IMR-90 (cell line): Measurements from ENCODE around the gene PRELP. TPM values are rescaled to one million over a fixed set of nuclear protein-coding genes. Genes with fewer than 3 reads are reported as not detected.

Experiments
- ATAC-seq: fragments of 200-7000 bp; cut with Tn5 transposase; 2 replicates; pipeline ENCODE4 v1.9.1; 2020; ENCODE audit warnings: low read depth, mild to moderate bottlenecking, moderate library complexity
- BruUV-seq: library from RNA; stranded (reverse); fragments of 400-500 nt; replicated peaks from 2 replicates; lab custom pipeline; 2021; lab: Mats Ljungman, UMichigan
- CTCF ChIA-PET: fragments of 300-600 bp; formaldehyde crosslinking; extraction: SDS; loops from one replicate; lab custom pipeline; 2021; ENCODE audit warnings: antibody characterized with exemption; lab: Yijun Ruan, JAX
- POLR2A ChIA-PET: fragments of 300-600 bp; sonication (Branson Sonifier 250); formaldehyde crosslinking; loops from one replicate; lab custom pipeline; 2022; ENCODE audit warnings: antibody characterized with exemption; ENCODE audit not compliant: unreplicated experiment; lab: Charles Lee
- DNase-seq: peaks from one replicate; pipeline ENCODE4 v3.0.0; 2013
- H2AFZ ChIP-seq: replicated peaks from 2 replicates; pipeline ENCODE3; 2013; ENCODE audit warnings: low read length, mild to moderate bottlenecking; ENCODE audit not compliant: poor library complexity
- H2AK5ac ChIP-seq: 2 replicates; pipeline ENCODE4 v1.6.1; 2013; ENCODE audit warnings: low read depth, low read length, inconsistent platforms
- H2AK9ac ChIP-seq: replicated peaks from 2 replicates; pipeline ENCODE3; 2013; ENCODE audit warnings: mild to moderate bottlenecking, low read depth, low read length, moderate library complexity; ENCODE audit not compliant: poor library complexity
- H2BK120ac ChIP-seq: 2 replicates; pipeline ENCODE4 v1.6.1; 2013; ENCODE audit warnings: low read depth, low read length, inconsistent platforms
- H2BK15ac ChIP-seq: 3 replicates; pipeline ENCODE4 v1.6.1; 2013; ENCODE audit warnings: low read depth, low read length, inconsistent platforms
- H2BK20ac ChIP-seq: 2 replicates; pipeline ENCODE4 v1.6.1; 2013; ENCODE audit warnings: low read depth, mild to moderate bottlenecking, inconsistent platforms, low read length, moderate library complexity
- H2BK5ac ChIP-seq: 2 replicates; pipeline ENCODE4 v1.6.1; 2013; ENCODE audit warnings: mild to moderate bottlenecking, low read depth, low read length, inconsistent platforms; ENCODE audit not compliant: poor library complexity, severe bottlenecking
- H3K14ac ChIP-seq: replicated peaks from 2 replicates; pipeline ENCODE4 v1.6.1; 2013; ENCODE audit warnings: low read depth, low read length, inconsistent platforms
- H3K18ac ChIP-seq: 2 replicates; pipeline ENCODE4 v1.6.1; 2013; ENCODE audit warnings: low read depth, low read length, control low read depth
- H3K23ac ChIP-seq: 2 replicates; pipeline ENCODE4 v1.6.1; 2013; ENCODE audit warnings: low read depth, low read length, inconsistent platforms
- H3K27ac ChIP-seq: 2 replicates; pipeline ENCODE4 v1.5.1; 2013; ENCODE audit warnings: mild to moderate bottlenecking, control low read depth, low read length; ENCODE audit not compliant: insufficient read depth
- H3K27me3 ChIP-seq: 2 replicates; pipeline ENCODE4 v1.6.1; 2013; ENCODE audit warnings: low read length; ENCODE audit not compliant: control insufficient read depth, insufficient read depth
- H3K36me3 ChIP-seq: 2 replicates; pipeline ENCODE4 v1.6.1; 2013; ENCODE audit warnings: low read length, mixed read lengths; ENCODE audit not compliant: control insufficient read depth, insufficient read depth
- H3K4ac ChIP-seq: 2 replicates; pipeline ENCODE4 v1.6.1; 2013; ENCODE audit warnings: low read depth, low read length, inconsistent platforms
- H3K4me1 ChIP-seq: 2 replicates; pipeline ENCODE4 v1.6.1; 2013; ENCODE audit warnings: low read length, mixed read lengths; ENCODE audit not compliant: control insufficient read depth, insufficient read depth
- H3K4me2 ChIP-seq: 2 replicates; pipeline ENCODE4 v1.6.1; 2013; ENCODE audit warnings: low read depth, mild to moderate bottlenecking, control low read depth, low read length, moderate library complexity
- H3K4me3 ChIP-seq: 2 replicates; pipeline ENCODE4 v1.5.1; 2013; ENCODE audit warnings: low read depth, mild to moderate bottlenecking, control low read depth, low read length, moderate library complexity; ENCODE audit not compliant: insufficient read depth
- H3K56ac ChIP-seq: 2 replicates; pipeline ENCODE4 v1.6.1; 2013; ENCODE audit warnings: low read length, inconsistent platforms; ENCODE audit not compliant: insufficient read depth; ENCODE audit errors: extremely low read depth
- H3K79me1 ChIP-seq, 2 experiments: 2 replicates each; pipeline ENCODE4 v1.6.1; 2013; ENCODE audit warnings: low read length in 2 of 2, inconsistent platforms in 1 of 2, low read depth in 1 of 2
- H3K9ac ChIP-seq: 2 replicates; pipeline ENCODE4 v1.6.1; 2013; ENCODE audit warnings: low read depth, low read length, control low read depth
- H3K9me1 ChIP-seq: 2 replicates; pipeline ENCODE4 v1.6.1; 2013; ENCODE audit warnings: low read length, inconsistent platforms; ENCODE audit not compliant: insufficient read depth
- H3K9me3 ChIP-seq: 2 replicates; pipeline ENCODE4 v1.6.1; 2013; ENCODE audit warnings: low read length; ENCODE audit not compliant: control insufficient read depth, insufficient read depth
- H4K20me1 ChIP-seq: 2 replicates; pipeline ENCODE4 v1.6.1; 2013; ENCODE audit warnings: low read length, inconsistent platforms; ENCODE audit not compliant: insufficient read depth
- H4K5ac ChIP-seq: 2 replicates; pipeline ENCODE4 v1.6.1; 2013; ENCODE audit warnings: mild to moderate bottlenecking, low read depth, low read length, control low read depth
- H4K8ac ChIP-seq, 2 experiments: 2 replicates each; pipeline ENCODE4 v1.6.1; 2013; ENCODE audit warnings: low read depth in 2 of 2, low read length in 2 of 2, control low read depth in 1 of 2, inconsistent platforms in 1 of 2
- H4K91ac ChIP-seq: 2 replicates; pipeline ENCODE4 v1.6.1; 2013; ENCODE audit warnings: low read depth, low read length, inconsistent platforms; ENCODE audit not compliant: insufficient read depth
- BHLHE40 ChIP-seq: fragments of 150-350 bp; IDR thresholded peaks from 2 replicates; pipeline ENCODE4 v1.6.1; 2016; ENCODE audit warnings: mild to moderate bottlenecking, low read depth, low read length
- CEBPB ChIP-seq: IDR thresholded peaks from 2 replicates; pipeline ENCODE4 v1.6.1; 2012; ENCODE audit warnings: low read depth, low read length, improper control_type of control experiment
- CHD1 ChIP-seq: IDR thresholded peaks from 2 replicates; pipeline ENCODE4 v1.6.1; 2012; ENCODE audit warnings: low read depth, low read length, improper control_type of control experiment
- FOS ChIP-seq: fragments of 150-350 bp; IDR thresholded peaks from 2 replicates; pipeline ENCODE4 v1.6.1; 2016; ENCODE audit warnings: low read depth, low read length
- MAFK ChIP-seq: IDR thresholded peaks from 2 replicates; pipeline ENCODE4 v1.6.1; 2012; ENCODE audit warnings: low read depth, low read length, improper control_type of control experiment
- MAZ ChIP-seq: IDR thresholded peaks from 2 replicates; pipeline ENCODE4 v1.6.1; 2012; ENCODE audit warnings: low read depth, mild to moderate bottlenecking, low read length, improper control_type of control experiment, moderate library complexity, borderline replicate concordance
- MXI1 ChIP-seq: IDR thresholded peaks from 2 replicates; pipeline ENCODE4 v1.6.1; 2012; ENCODE audit warnings: low read depth, mild to moderate bottlenecking, low read length, moderate library complexity, borderline replicate concordance
- NFE2L2 ChIP-seq: fragments of 150-350 bp; IDR thresholded peaks from 2 replicates; pipeline ENCODE4 v1.6.1; 2016; ENCODE audit warnings: low read depth, mild to moderate bottlenecking, low read length
- POLR2A ChIP-seq: IDR thresholded peaks from 2 replicates; pipeline ENCODE4 v1.6.1; 2012; ENCODE audit warnings: mild to moderate bottlenecking, low read depth, low read length
- RAD21 ChIP-seq: IDR thresholded peaks from 2 replicates; pipeline ENCODE4 v1.6.1; 2012; ENCODE audit warnings: low read length, improper control_type of control experiment
- RCOR1 ChIP-seq: IDR thresholded peaks from 2 replicates; pipeline ENCODE4 v1.6.1; 2012; ENCODE audit warnings: mild to moderate bottlenecking, low read length, improper control_type of control experiment; ENCODE audit not compliant: insufficient replicate concordance
- RFX5 ChIP-seq: IDR thresholded peaks from 2 replicates; pipeline ENCODE4 v1.8.0; 2012; ENCODE audit warnings: low read depth, mild to moderate bottlenecking, low read length, moderate library complexity
- SMC3 ChIP-seq: fragments of 150-350 bp; IDR thresholded peaks from 2 replicates; pipeline ENCODE4 v1.6.1; 2016; ENCODE audit warnings: low read depth, mild to moderate bottlenecking, antibody characterized with exemption, low read length, moderate library complexity
- WGBS, 2 experiments: methylation state at CpG; one replicate each; pipeline versions ENCODE4 v1.1.5 to v1.1.7; 2013; ENCODE audit warnings: missing lambda C conversion rate in 2 of 2; ENCODE audit not compliant: insufficient read length in 1 of 2; ENCODE audit errors: extremely low coverage in 2 of 2; 5-methylcytosine and 5-hydroxymethylcytosine counted together
- dilution Hi-C: fragments of 300-500 bp; cut with HindIII; formaldehyde crosslinking; loops from one replicate; pipeline ENCODE4 v1.14.3; 2018; ENCODE audit warnings: low sequenced_read_pairs; ENCODE audit not compliant: unreplicated experiment
- in situ Hi-C: fragments of 300-500 bp; cut with MboI; formaldehyde crosslinking; loops from 3 replicates; pipeline ENCODE4 v1.14.3; 2019; ENCODE audit warnings: low sequenced_read_pairs, inconsistent platforms, mixed read lengths
- intact Hi-C: fragments of 100-400 bp; cut with micrococcal nuclease; formaldehyde crosslinking; loops from 2 replicates; pipeline ENCODE4 v1.10.0; 2022
- polyA plus RNA-seq, 3 experiments: library from polyadenylated mRNA; depleted of rRNA; stranded (reverse); fragments of >200 nt; gene quantifications; 2 replicates each; pipeline ENCODE4 v1.2.3, GENCODE V29; 2012; ENCODE audit warnings: low replicate concordance in 1 of 3
- total RNA-seq: library from RNA; depleted of rRNA; stranded (reverse); fragments of >200 nt; gene quantifications from 2 replicates; pipeline ENCODE4 v1.2.3, GENCODE V29; 2012
- TF ChIP-seq, protein P1 (sequence below): fragments of 150-350 bp; IDR thresholded peaks from 2 replicates; pipeline ENCODE4 v1.6.1; 2017; ENCODE audit warnings: mild to moderate bottlenecking, antibody characterized with exemption, low read length, low read depth
- TF ChIP-seq, protein P2 (sequence below): fragments of 150-350 bp; IDR thresholded peaks from 2 replicates; pipeline ENCODE4 v1.6.1; 2016; ENCODE audit warnings: low read depth, mild to moderate bottlenecking, low read length, moderate library complexity, borderline replicate concordance
- TF ChIP-seq, protein P3 (sequence below): conservative IDR thresholded peaks from 2 replicates; pipeline ENCODE4 v1.5.1; 2012; ENCODE audit warnings: mild to moderate bottlenecking, low read depth, low read length, improper control_type of control experiment

PRELP gene
- total and polyA plus RNA-seq, 2 of the 4 experiments (the other 2 are of a cell fraction) = 0.56 TPM; not detected in 1

DNA sequence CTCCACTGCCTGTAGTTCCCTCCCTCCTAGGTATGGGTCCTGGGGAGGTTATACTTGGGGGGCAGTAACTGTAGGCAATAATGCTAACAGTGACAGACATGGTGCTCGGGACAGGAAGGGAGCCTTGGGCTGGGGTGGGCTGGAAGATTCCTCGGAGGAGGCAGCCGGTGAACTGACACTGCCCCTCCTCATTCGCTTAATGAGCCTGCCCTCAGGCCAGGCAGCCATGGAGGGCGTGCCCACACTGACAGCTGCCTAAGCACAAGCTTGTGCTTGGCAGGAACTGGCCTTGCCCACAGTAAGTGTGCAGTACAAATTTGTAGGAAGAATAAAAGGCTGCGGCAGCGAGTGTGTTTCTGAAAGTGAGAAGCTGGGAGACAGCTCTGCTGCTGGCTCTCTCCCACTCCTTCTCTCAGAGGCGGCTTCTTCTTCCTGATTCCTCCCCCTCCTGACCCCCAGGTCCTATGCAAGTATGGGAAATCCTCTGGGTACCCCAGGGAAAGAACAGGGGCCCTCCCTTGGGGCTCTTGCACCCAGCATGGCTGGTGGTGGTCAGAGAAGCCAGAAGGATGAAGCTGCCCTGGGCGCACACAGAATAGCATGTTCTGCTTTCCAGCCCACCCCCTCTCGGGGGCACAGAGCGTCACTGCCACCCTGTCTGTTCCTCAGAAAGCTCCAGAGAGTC is 42.0 kb downstream of the PRELP start:
- WGBS, 2 experiments = 65% methylated on average over 2 of the region's 11 CpGs; no CpG with 5 or more reads in 1 of the 2 experiments
- H2AFZ ChIP-seq = peak overlapping the region; percentile 24
- H2BK120ac ChIP-seq = no peak overlapping the region
- no peak overlapping the region for H3K4me3 ChIP-seq
- peaks cover 28% of the 10 kb centered on the region for H3K4me1 ChIP-seq
- H2BK15ac ChIP-seq = no peak overlapping the region
- dilution Hi-C loops = no loop called here
- BruUV-seq = no TSS peak
- no peaks in the 10 kb centered on the region for H4K20me1 ChIP-seq
- H3K23ac ChIP-seq = no peak overlapping the region
- H4K8ac ChIP-seq = no peak overlapping the region
- H3K18ac ChIP-seq = no peak overlapping the region
- H2BK5ac ChIP-seq = no peak overlapping the region
- no peak overlapping the region for H3K4ac ChIP-seq
- H4K5ac ChIP-seq = no peak overlapping the region
- TF ChIP-seq, protein P1, sequence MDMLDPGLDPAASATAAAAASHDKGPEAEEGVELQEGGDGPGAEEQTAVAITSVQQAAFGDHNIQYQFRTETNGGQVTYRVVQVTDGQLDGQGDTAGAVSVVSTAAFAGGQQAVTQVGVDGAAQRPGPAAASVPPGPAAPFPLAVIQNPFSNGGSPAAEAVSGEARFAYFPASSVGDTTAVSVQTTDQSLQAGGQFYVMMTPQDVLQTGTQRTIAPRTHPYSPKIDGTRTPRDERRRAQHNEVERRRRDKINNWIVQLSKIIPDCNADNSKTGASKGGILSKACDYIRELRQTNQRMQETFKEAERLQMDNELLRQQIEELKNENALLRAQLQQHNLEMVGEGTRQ = no peak
- TF ChIP-seq CEBPB (no peak), MAFK (no peak), MAZ (no peak), BHLHE40 (no peak), FOS (no peak), SMC3 (no peak), NFE2L2 (no peak), CHD1 (no peak), MXI1 (no peak), RFX5 (no peak), POLR2A (no peak), RCOR1 (no peak), RAD21 (no peak)
- TF ChIP-seq, protein P2, sequence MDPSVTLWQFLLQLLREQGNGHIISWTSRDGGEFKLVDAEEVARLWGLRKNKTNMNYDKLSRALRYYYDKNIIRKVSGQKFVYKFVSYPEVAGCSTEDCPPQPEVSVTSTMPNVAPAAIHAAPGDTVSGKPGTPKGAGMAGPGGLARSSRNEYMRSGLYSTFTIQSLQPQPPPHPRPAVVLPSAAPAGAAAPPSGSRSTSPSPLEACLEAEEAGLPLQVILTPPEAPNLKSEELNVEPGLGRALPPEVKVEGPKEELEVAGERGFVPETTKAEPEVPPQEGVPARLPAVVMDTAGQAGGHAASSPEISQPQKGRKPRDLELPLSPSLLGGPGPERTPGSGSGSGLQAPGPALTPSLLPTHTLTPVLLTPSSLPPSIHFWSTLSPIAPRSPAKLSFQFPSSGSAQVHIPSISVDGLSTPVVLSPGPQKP = no peak
- TF ChIP-seq, protein P3, sequence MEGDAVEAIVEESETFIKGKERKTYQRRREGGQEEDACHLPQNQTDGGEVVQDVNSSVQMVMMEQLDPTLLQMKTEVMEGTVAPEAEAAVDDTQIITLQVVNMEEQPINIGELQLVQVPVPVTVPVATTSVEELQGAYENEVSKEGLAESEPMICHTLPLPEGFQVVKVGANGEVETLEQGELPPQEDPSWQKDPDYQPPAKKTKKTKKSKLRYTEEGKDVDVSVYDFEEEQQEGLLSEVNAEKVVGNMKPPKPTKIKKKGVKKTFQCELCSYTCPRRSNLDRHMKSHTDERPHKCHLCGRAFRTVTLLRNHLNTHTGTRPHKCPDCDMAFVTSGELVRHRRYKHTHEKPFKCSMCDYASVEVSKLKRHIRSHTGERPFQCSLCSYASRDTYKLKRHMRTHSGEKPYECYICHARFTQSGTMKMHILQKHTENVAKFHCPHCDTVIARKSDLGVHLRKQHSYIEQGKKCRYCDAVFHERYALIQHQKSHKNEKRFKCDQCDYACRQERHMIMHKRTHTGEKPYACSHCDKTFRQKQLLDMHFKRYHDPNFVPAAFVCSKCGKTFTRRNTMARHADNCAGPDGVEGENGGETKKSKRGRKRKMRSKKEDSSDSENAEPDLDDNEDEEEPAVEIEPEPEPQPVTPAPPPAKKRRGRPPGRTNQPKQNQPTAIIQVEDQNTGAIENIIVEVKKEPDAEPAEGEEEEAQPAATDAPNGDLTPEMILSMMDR = no peak
- DNase-seq (no peak), ATAC-seq (no peak)
- ChIA-PET POLR2A (no interaction called here), CTCF (no interaction called here)
- H2AK5ac ChIP-seq = peak overlapping the region; percentile 15; the same call in 1 of the 2 replicates
- no peak overlapping the region for H3K4me2 ChIP-seq
- H3K14ac ChIP-seq = no peak overlapping the region
- peaks cover 28% of the 10 kb centered on the region for H3K9me1 ChIP-seq
- H3K27me3 ChIP-seq = no peaks in the 10 kb centered on the region
- peak overlapping the region; percentile 48 for H2AK9ac ChIP-seq
- no peak overlapping the region for H3K9ac ChIP-seq
- in situ Hi-C loops = no loop called here
- intact Hi-C loops = no loop called here
- H3K56ac ChIP-seq = no peak overlapping the region
- peaks cover 0 to 21% of the 10 kb centered on the region in 2 experiments; a peak in 3 of 4 replicates for H3K79me1 ChIP-seq
- H4K91ac ChIP-seq = no peak overlapping the region
- no peaks in the 10 kb centered on the region for H3K36me3 ChIP-seq
- no peak overlapping the region; the same call in 1 of the 2 replicates for H2BK20ac ChIP-seq
- no peaks in the 10 kb centered on the region for H3K9me3 ChIP-seq
- no peak overlapping the region for H3K27ac ChIP-seq
